Loucy (cell line): ENCODE measurements around the gene SNUPN.

Experiments used
- EZH2phosphoT487 ChIP-seq: fragments of 200-600 bp; IDR thresholded peaks from 2 replicates; pipeline ENCODE4 v1.6.1; 2018; ENCODE audit warnings: antibody characterized with exemption, mild to moderate bottlenecking, moderate library complexity, borderline replicate concordance
- TF ChIP-seq, protein P1 (sequence below): fragments of 200-600 bp; sonication (generic); conservative IDR thresholded peaks from 2 replicates; pipeline ENCODE4 v1.5.1; 2014; ENCODE audit warnings: mild to moderate bottlenecking, antibody characterized with exemption, low read length

DNA sequence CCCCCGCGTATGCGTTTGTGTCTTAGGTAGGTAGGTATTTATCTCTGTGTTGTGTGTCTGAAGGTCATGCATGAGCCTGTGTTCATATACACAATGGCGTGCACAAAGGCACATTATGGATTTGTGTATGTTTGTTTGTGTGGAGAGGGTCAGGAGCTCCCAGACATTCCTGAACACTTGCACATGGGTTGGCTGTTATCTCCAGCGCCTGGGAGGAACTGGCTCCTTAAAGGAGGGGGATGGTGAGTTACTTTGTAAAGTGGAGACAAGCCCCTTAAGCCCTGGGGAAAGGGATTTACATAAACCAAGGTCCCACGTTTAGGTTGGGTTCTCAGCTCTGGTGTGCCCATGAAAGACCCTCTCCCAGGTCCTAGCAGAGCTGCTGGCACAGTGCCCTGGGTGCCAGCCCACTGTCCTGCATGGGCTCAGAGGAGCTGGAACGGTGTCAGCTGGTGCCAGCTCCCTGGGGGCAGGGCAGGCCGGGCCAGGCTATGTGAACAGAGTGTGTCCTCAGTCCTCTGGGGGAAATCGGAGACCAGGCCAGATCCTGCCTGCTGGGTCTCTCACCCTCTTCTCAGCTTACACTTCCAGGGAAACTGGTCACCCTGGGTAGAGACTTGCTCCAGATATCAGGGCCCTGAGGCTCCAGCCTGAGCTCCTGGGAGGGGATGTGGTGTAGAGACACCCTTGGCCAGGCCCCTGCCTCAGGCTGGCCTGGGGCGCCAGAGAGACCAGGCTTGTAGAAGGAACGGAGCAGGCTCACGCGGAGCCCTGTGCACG, 47.3 kb upstream of the SNUPN start:
- TF ChIP-seq, protein P1, sequence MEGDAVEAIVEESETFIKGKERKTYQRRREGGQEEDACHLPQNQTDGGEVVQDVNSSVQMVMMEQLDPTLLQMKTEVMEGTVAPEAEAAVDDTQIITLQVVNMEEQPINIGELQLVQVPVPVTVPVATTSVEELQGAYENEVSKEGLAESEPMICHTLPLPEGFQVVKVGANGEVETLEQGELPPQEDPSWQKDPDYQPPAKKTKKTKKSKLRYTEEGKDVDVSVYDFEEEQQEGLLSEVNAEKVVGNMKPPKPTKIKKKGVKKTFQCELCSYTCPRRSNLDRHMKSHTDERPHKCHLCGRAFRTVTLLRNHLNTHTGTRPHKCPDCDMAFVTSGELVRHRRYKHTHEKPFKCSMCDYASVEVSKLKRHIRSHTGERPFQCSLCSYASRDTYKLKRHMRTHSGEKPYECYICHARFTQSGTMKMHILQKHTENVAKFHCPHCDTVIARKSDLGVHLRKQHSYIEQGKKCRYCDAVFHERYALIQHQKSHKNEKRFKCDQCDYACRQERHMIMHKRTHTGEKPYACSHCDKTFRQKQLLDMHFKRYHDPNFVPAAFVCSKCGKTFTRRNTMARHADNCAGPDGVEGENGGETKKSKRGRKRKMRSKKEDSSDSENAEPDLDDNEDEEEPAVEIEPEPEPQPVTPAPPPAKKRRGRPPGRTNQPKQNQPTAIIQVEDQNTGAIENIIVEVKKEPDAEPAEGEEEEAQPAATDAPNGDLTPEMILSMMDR = no peak
- TF ChIP-seq EZH2phosphoT487 = no peak
